IPS-NIHi7 (cell line): ENCODE results near the gene NUDCD3.
"Not testable (repeated sequence)": the region's sequence is repeated elsewhere in the genome, so short reads cannot be mapped to it uniquely, and the experiment has no call there.

Source experiments
- DNase-seq: peaks from one replicate; pipeline ENCODE4 v3.0.0; 2012; ENCODE audit warnings: mixed read lengths; ENCODE audit errors: extremely low spot score

Gene NUDCD3

DNA sequence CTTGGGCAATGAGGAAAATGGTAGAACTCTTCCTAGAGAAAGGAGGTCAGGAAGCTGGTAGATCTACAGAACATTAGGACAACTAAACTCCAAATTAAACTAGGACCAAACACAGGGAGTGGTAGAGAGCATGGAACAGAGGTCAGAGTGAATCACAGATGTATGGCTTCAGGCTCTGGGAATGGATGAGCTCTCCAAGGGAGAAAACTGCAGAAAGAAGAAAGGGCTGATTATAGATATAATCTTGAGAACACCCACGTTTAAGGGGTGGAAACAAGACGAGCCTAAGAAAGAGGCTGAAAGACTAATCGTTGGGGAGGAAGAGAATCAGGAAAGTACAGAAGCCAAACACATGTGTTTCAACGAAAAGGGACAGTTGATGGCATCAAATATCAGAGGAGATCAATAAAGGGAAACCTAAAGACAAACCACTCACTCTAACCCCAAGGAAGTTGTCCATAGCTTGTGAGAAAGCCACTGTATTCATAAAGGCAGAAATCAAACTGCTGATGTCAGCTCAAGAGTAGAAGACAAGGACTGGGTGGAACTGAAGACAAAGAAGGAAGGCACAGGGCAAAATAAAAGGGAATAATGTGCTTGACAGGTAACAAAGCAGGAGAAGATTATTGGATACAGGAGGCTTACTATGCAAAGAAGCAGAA is 41.4 kb downstream of the NUDCD3 start:
- DNase-seq, result no peak

DNA sequence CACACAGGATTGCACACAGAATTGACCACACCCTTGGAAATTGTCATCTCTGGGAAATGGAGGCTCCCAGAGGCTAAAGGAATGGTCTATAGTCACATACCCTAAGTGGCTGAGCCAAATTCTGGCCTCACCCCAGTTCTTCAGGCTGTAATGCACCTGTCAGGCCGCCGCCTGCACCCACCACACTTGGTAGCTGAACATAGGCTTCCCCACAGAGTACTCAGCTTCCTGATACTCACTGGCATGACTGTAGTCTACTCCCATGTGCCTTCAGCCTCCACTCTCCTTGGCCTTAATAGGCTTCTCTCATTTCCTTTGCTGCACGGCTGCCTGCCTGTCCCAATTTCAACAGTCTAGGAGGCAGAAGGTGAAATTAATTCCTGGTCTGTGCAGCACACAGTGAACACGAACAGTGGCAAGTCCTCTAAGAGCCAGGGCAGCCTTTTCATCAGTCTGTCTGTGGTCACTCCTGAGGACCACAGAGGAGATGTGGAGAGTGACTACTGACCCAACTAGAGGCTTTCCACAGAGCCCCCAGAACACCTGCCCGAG is 42.5 kb downstream of the NUDCD3 start:
- DNase-seq, result no peak

DNA sequence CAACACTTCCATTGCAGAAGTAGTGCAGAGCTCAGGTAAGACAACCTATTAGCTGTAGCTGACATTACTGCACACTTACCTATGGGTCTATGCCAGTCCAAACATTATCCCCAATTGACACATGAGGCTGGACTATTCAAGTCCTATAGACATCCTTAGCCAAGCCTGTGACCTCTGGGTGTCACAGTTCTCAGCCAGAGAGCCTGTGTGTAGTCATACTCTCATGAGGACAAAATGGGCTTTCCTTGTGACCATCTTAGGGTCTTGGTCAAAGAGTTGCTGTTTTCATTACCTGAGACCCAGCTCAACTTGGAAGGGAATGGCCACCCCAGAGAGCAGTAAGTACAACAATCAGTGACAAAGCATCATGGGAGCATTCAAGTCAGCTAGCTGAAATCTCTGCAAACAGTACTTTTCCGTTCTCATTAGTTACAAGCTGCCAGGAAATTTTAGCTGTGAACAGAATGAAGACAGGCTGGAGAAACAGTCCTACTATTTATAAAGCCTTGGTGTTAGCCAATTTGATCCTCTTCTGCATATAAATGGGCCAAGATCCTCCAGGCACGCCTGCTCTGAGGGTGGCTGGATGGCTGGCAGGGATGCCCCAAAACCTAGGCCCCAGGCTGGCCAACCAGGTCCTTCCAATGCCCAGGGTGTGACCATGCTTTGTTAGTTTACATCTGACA is 44.3 kb downstream of the NUDCD3 start:
- no peak for DNase-seq

DNA sequence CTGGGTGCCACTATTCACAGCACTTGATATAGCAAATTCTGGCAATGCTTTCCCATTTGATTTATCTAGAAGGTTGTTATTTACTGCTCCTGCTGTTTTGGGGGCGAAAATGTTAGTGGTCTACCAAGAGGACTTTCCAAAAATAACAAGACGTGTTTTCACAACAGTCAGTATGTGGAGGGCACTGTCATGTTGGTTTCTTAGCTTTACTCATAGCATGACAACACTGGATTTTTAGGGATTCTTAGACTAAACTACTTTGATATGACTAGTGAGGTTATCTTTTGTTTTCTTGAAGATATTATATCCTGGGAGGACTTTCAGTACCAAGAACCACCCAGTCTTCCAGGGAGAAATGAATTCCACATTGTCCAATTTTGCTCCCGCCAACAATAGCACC is 49.4 kb downstream of the NUDCD3 start:
- no peak for DNase-seq

DNA sequence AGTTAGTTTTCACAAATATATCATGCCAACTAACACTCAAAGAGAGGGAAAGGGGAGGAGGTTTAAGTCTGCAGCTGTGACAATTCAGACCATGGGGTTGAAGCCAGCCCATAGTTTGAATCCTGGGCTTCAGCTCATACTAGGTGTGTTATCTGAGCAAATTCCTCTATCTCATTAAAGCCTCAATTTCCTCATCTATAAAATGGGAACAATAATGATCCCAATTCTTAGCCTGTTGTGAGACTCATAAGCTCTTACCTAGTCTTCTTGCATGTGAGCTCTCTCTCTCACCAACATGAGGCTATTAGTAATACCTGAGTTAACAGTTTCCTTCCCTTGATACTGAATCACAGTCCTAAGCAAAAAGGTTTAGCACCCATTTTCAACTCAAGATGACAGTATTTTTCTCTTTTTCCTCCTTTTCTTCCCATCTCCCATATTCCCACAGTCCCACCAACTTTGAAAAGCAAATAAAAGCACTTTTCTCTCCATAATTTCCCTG is 49.8 kb downstream of the NUDCD3 start:
- no peak for DNase-seq

DNA sequence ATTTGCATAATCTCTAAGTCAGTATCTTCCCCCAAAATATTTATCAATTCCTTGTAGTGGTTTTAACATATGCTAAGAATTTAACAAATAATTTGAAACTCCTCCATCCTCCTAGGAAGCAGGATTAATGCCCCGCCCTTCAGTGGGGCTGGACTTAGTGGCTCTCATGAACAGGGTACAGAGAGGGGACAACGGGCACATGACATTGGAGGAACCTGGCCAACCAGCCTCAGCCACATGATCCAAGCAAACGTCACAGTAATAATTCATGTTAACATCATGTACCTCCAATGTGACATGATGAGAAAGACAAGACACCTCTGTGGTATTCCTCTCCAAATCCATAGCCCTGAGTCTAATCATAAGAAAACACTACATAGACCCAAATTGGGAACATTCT is 50.5 kb downstream of the NUDCD3 start:
- DNase-seq, result no peak

DNA sequence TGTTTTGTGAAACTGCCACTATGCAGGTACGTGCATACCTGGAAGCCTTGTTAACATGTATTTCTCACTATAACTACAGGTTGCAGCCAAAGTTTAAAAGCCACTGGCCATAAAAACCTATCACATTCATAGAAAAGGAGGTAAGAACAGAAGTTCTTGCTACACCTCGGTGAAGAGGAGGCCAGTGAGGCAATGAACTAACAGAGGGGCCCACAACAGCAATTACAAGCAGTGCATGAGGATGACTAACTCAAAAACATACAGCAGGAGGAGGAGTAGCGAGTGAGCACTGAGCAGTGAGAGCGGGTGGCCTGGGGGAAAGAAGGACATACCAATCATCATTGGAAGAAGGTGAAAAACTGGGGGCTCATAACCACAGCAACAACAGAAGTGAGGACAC is 51.6 kb downstream of the NUDCD3 start:
- DNase-seq, result no peak

DNA sequence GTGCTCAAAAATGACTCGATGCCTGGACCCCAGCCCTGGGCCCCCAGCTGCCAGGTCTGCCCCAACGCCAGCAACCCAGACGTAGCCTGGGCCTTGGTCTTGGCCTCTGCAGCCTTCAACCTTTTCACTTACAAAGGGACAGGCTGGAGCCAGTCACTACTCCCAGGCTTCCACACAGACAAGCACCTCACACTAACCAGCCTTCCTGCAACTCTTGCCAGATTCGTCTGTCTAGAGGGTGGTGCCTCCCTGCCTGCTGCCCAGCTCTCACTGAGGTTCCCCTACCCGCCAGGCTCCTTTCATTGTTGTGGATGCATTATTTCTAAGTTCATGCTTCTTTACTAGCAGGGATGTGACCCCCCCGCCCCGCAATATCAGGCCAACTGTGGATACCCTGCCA is 56.3 kb downstream of the NUDCD3 start:
- no peak for DNase-seq

DNA sequence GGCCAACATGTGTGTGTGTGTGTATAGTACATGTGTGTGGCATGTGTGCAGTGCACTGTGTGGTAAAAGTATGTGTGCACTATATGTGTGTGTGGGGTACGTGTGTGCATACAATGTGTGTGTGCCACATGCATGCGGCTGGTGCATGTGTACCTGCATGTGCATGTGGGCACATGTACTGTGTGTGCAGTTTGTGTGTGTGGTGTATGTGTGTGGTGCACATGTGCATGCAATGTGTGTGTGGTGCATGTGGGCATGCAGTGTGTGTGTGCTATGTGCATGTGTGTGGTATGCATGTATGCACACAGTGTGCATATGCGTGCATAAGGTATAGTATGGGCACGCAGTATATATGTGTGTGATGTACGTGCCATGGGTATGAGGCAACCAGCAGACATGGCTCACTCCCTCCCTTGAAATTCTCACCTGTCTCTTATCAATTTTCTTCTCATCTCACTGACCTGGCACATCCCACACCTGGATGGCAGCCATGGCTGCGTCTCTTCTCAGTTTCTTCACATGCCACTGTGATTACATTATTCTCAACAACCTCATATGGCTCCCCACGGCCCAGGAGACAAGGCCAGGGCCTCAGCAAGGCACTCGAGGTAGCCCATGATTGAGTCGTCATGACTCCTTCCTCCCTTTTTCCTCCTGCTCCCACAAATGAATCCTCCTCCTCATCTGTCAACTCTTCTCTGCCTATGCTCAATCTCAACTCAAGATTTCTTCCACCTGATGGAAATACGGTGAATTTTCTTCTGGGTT is 57.0 kb downstream of the NUDCD3 start:
- DNase-seq, result no peak

DNA sequence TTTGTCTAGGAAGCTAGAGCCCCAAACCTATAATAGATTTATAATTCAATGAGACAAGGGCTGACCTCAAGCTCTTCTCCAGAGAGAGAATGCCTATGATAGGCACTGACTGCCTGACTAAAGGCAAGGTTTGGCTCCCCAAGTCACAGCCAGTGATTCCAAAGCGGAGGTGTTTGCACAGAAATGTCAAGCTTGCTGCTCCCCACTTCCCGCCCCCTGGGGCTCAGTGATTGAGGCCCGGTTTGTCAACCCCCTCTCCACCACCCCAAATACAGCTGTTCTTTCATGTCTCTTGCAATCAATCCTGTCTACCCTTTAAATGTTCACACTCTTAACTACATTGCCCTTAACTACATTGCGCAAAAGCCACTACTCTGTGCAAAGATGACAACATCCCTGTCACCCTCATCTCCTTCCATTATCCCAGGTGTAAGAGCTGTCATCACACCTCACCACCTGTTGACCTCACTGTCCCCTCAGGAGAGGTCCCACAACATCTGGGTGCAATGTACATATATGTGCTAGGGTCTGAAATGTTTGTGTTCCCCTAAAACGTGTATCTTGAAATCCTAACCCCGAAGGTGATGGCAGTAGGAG is 58.0 kb downstream of the NUDCD3 start:
- DNase-seq, result no peak

DNA sequence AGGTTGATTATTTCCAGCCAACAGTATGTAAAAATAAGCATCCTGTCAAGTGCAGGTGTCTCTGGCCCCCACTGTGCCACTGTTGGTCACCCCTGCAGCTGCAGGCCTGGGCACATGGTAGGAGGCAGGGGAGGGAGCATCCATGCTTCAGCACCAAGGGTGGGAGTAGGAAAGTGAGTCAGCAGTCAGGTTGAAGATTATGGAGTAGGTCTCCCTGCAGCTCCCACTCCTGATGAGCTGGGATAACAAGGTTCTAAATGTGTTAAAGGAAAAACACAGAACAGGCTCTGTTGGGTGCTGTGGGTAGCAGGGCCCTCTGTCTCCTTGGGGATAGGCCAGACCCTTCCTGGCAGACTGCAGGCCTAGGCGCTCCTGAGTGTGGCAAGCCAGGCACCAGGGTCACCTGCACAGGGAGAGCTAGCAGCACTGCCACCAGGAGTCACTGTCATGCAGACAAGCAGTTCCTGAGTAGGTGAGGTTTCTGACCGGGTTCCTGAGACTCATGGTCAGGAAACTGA is 59.3 kb downstream of the NUDCD3 start:
- DNase-seq, result peak; percentile 73

DNA sequence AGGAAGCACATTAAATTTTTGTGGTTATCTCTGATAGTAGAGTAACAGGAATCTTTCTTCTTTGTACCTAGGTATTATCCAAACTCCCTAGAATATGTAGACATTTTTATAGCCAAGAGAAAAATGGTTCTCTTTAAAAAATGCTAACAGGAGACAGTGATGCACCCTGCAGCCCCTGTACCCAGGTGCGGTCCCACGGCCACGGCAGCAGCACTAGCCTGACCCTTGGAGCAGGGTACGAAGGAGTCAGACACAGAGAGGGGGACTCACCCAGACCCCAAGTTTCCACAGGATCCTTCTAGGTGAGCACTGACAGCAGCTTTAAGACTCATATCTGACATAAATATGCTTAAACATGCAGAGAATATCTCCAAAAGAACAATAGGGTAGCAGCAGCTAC is 60.4 kb downstream of the NUDCD3 start:
- DNase-seq, result no peak

DNA sequence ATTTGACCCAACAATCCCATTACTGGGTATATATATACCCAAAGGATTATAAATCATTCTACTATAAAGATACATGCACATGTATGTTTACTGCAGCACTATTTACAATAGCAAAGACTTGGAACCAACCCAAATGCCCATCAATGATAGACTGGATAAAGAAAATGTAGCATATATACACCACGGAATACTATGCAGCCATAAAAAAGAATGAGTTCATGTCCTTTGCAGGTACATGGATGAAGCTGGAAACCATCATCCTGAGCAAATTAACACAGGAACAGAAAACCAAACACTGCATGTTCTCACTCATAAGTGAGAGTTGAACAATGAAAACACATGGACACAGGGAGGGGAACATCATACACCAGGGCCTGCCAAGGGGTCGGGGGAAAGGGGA is 65.7 kb downstream of the NUDCD3 start:
- not testable (repeated sequence) for DNase-seq

DNA sequence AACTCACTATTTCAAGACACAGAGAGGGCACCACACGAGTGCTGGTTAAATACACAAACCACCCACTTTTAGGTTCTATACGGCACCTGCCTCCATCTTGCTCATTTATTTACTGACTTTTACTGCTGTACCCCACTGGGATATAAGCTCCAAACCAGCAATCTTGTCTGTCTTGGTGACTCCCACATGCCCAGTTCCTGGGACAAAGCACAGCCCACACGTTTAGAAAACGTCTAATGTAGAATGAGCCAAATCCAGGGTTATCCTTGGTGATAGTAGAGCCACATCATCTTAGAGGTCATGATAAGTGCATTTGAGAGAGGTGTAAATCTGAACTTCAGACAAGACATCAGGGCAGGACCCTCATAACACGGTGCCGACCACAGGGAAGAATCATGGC is 73.5 kb downstream of the NUDCD3 start:
- no peak for DNase-seq

DNA sequence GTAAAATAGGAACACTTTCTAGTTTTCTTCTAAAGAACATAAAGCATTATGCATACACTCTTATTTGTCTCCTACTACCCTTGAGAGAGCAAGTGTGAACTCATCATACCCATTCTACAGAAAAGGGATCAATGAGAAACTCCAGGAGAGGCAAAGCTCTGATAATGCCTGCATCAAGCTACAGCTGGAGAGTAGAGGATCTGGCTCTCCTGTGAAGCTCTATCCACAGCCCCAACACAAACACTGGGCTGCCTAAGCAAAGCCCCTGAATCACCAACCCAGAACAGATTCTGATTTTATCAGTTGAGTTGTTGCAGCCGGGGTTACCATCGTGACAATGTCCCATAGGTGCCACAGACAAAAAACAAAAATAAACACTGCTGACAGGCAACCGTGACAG is 74.9 kb downstream of the NUDCD3 start:
- no peak for DNase-seq

DNA sequence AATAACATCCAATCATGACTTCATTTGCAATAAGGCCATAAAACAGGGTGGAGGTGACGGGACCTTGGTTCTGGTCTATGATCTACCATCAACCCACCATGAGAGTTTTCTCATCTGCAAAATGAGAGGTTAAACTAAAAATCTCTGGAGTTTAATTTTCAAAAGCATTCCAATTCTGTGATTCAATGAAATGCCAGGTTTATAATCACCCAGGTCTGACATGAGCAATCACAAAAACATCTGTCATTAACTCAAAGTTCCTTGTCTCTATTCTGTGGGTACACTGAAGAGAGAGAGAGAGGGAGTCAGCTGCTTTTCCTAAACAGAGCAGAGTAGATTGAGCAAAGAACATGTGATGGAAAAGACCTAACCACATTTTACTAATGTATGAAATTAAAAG is 75.4 kb downstream of the NUDCD3 start:
- no peak for DNase-seq

DNA sequence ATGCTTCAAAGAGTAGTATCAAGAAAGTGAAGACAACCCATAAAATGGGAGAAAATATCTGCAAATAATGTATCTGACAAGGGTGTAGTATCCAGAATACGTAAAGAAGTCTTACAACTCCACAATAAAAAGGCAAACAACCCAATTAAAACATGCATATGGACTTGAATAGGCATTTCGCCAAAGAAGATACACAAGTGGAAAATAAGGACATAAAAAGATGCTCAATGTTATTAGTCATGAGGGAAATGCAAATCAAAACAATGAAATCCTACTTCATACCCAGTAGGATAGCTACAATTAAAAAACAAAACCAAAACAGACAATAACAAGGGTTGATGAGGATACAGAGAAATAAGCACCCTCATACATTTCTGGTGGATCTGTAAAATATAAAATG is 79.2 kb downstream of the NUDCD3 start:
- no peak for DNase-seq

DNA sequence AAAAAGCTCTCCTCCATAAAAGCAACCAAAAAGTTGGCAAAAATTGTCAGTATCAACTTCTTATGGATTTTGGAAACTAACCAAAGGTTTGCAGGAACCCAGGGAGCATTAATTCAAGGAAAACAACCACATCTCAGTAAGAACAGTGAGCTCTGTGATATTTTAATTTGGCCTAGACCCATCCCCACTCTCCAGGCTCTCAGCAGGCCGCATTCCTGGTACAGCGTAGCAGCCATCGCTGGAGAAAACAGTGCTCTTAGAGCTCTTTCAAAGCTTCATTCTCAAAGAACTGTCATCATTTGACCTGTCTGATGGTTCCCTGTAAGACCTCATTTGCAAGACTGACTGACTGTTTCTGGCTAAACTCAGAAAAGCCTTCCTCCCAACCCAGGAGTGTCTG is 81.9 kb downstream of the NUDCD3 start:
- peak; percentile 72 for DNase-seq

DNA sequence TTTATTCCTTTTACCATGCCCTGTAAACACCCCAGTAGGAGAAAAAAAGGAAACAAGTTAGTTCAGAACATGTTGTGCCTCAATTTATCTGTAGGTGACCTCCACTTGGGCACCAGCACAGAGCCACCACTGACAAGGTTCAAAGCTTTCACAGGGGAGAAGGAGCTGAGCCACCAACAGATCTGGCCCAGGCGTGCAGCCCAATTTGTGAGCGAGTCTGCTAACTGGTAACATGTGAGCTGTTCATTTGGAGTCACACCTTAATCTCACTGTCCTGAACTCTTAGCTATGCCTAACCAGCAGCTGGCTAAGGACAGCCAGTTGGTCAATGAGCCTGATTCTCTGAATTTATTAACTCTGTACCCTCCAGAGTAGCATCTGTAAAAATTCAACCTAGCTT is 86.7 kb downstream of the NUDCD3 start:
- no peak for DNase-seq

DNA sequence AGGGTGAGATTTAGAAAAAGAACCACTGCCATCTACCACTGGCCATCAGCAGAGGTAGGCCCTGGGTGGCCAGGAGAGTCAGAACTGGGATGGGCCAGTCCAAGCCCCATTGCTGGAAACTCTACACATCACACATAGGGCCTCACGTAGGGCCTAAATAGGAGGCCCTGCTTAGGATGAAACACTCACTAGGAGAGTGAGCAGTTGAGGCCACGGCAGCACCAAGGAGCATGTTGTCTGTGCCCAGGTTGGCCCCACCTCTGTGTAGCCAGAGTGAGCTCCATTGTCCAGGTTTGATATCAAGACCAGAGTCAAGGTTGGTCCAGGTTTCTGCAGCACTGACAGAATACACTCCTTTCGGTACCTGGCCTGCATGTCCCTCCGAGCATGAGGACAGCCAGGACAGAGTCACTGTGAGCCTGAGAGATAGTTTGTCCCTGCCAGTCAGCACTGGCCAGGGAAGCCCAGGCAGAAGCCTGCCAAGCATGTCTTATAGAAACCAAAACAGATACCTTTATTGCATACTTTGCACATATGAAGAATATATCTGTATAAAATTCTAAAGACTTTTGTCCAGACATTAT is 87.2 kb downstream of the NUDCD3 start:
- DNase-seq, result no peak

DNA sequence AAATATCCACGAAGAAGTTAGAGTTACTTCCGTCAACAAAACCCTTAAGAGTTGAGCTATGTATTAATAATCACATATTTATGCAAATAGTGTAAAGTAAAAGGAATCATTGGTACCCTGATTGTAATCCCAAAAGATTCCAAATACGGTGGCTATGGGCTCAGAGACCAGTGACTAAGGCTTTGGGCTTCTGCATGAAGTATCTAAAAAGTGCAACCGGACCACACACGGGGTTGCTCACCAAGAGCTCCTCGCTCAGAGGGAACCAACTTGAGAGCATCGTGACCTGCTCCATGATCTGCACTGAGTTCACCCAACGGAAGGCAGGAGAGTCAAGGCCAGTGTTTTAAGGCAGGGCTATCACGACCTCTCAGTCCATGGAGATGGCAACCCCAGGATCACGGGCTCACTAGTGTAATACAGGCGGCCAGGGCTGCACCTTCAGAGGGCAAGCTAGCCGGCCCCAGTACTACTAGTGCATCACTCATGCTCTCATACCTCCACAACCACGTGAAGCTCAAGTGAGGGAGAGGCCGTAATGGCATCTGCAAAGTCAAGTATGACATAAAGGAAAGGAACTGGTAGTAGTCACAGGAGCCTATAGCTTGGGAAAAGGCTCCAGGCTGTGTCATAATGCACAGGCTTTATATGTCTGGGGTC is 87.9 kb downstream of the NUDCD3 start:
- DNase-seq, result no peak
